IMR-90 (cell line): ENCODE measurements around the gene DOK1. TPM values are rescaled to one million over a fixed set of nuclear protein-coding genes. Genes with fewer than 3 reads are reported as not detected.

Experiments
- ATAC-seq: fragments of 200-7000 bp; cut with Tn5 transposase; 2 replicates; pipeline ENCODE4 v1.9.1; 2020; ENCODE audit warnings: low read depth, mild to moderate bottlenecking, moderate library complexity
- BruUV-seq: library from RNA; stranded (reverse); fragments of 400-500 nt; replicated peaks from 2 replicates; lab custom pipeline; 2021; lab: Mats Ljungman, UMichigan
- CTCF ChIA-PET: fragments of 300-600 bp; formaldehyde crosslinking; extraction: SDS; loops from one replicate; lab custom pipeline; 2021; ENCODE audit warnings: antibody characterized with exemption; lab: Yijun Ruan, JAX
- POLR2A ChIA-PET: fragments of 300-600 bp; sonication (Branson Sonifier 250); formaldehyde crosslinking; loops from one replicate; lab custom pipeline; 2022; ENCODE audit warnings: antibody characterized with exemption; ENCODE audit not compliant: unreplicated experiment; lab: Charles Lee
- DNase-seq: peaks from one replicate; pipeline ENCODE4 v3.0.0; 2013
- H2AFZ ChIP-seq: replicated peaks from 2 replicates; pipeline ENCODE3; 2013; ENCODE audit warnings: low read length, mild to moderate bottlenecking; ENCODE audit not compliant: poor library complexity
- H2AK5ac ChIP-seq: 2 replicates; pipeline ENCODE4 v1.6.1; 2013; ENCODE audit warnings: low read depth, low read length, inconsistent platforms
- H2AK9ac ChIP-seq: replicated peaks from 2 replicates; pipeline ENCODE3; 2013; ENCODE audit warnings: mild to moderate bottlenecking, low read depth, low read length, moderate library complexity; ENCODE audit not compliant: poor library complexity
- H2BK120ac ChIP-seq: 2 replicates; pipeline ENCODE4 v1.6.1; 2013; ENCODE audit warnings: low read depth, low read length, inconsistent platforms
- H2BK15ac ChIP-seq: 3 replicates; pipeline ENCODE4 v1.6.1; 2013; ENCODE audit warnings: low read depth, low read length, inconsistent platforms
- H2BK20ac ChIP-seq: 2 replicates; pipeline ENCODE4 v1.6.1; 2013; ENCODE audit warnings: low read depth, mild to moderate bottlenecking, inconsistent platforms, low read length, moderate library complexity
- H2BK5ac ChIP-seq: 2 replicates; pipeline ENCODE4 v1.6.1; 2013; ENCODE audit warnings: mild to moderate bottlenecking, low read depth, low read length, inconsistent platforms; ENCODE audit not compliant: poor library complexity, severe bottlenecking
- H3K14ac ChIP-seq: replicated peaks from 2 replicates; pipeline ENCODE4 v1.6.1; 2013; ENCODE audit warnings: low read depth, low read length, inconsistent platforms
- H3K18ac ChIP-seq: 2 replicates; pipeline ENCODE4 v1.6.1; 2013; ENCODE audit warnings: low read depth, low read length, control low read depth
- H3K23ac ChIP-seq: 2 replicates; pipeline ENCODE4 v1.6.1; 2013; ENCODE audit warnings: low read depth, low read length, inconsistent platforms
- H3K27ac ChIP-seq: 2 replicates; pipeline ENCODE4 v1.5.1; 2013; ENCODE audit warnings: mild to moderate bottlenecking, control low read depth, low read length; ENCODE audit not compliant: insufficient read depth
- H3K27me3 ChIP-seq: 2 replicates; pipeline ENCODE4 v1.6.1; 2013; ENCODE audit warnings: low read length; ENCODE audit not compliant: control insufficient read depth, insufficient read depth
- H3K36me3 ChIP-seq: 2 replicates; pipeline ENCODE4 v1.6.1; 2013; ENCODE audit warnings: low read length, mixed read lengths; ENCODE audit not compliant: control insufficient read depth, insufficient read depth
- H3K4ac ChIP-seq: 2 replicates; pipeline ENCODE4 v1.6.1; 2013; ENCODE audit warnings: low read depth, low read length, inconsistent platforms
- H3K4me1 ChIP-seq: 2 replicates; pipeline ENCODE4 v1.6.1; 2013; ENCODE audit warnings: low read length, mixed read lengths; ENCODE audit not compliant: control insufficient read depth, insufficient read depth
- H3K4me2 ChIP-seq: 2 replicates; pipeline ENCODE4 v1.6.1; 2013; ENCODE audit warnings: low read depth, mild to moderate bottlenecking, control low read depth, low read length, moderate library complexity
- H3K4me3 ChIP-seq: 2 replicates; pipeline ENCODE4 v1.5.1; 2013; ENCODE audit warnings: low read depth, mild to moderate bottlenecking, control low read depth, low read length, moderate library complexity; ENCODE audit not compliant: insufficient read depth
- H3K56ac ChIP-seq: 2 replicates; pipeline ENCODE4 v1.6.1; 2013; ENCODE audit warnings: low read length, inconsistent platforms; ENCODE audit not compliant: insufficient read depth; ENCODE audit errors: extremely low read depth
- H3K79me1 ChIP-seq, 2 experiments: 2 replicates each; pipeline ENCODE4 v1.6.1; 2013; ENCODE audit warnings: low read length in 2 of 2, inconsistent platforms in 1 of 2, low read depth in 1 of 2
- H3K9ac ChIP-seq: 2 replicates; pipeline ENCODE4 v1.6.1; 2013; ENCODE audit warnings: low read depth, low read length, control low read depth
- H3K9me1 ChIP-seq: 2 replicates; pipeline ENCODE4 v1.6.1; 2013; ENCODE audit warnings: low read length, inconsistent platforms; ENCODE audit not compliant: insufficient read depth
- H3K9me3 ChIP-seq: 2 replicates; pipeline ENCODE4 v1.6.1; 2013; ENCODE audit warnings: low read length; ENCODE audit not compliant: control insufficient read depth, insufficient read depth
- H4K20me1 ChIP-seq: 2 replicates; pipeline ENCODE4 v1.6.1; 2013; ENCODE audit warnings: low read length, inconsistent platforms; ENCODE audit not compliant: insufficient read depth
- H4K5ac ChIP-seq: 2 replicates; pipeline ENCODE4 v1.6.1; 2013; ENCODE audit warnings: mild to moderate bottlenecking, low read depth, low read length, control low read depth
- H4K8ac ChIP-seq, 2 experiments: 2 replicates each; pipeline ENCODE4 v1.6.1; 2013; ENCODE audit warnings: low read depth in 2 of 2, low read length in 2 of 2, control low read depth in 1 of 2, inconsistent platforms in 1 of 2
- H4K91ac ChIP-seq: 2 replicates; pipeline ENCODE4 v1.6.1; 2013; ENCODE audit warnings: low read depth, low read length, inconsistent platforms; ENCODE audit not compliant: insufficient read depth
- BHLHE40 ChIP-seq: fragments of 150-350 bp; IDR thresholded peaks from 2 replicates; pipeline ENCODE4 v1.6.1; 2016; ENCODE audit warnings: mild to moderate bottlenecking, low read depth, low read length
- CEBPB ChIP-seq: IDR thresholded peaks from 2 replicates; pipeline ENCODE4 v1.6.1; 2012; ENCODE audit warnings: low read depth, low read length, improper control_type of control experiment
- CHD1 ChIP-seq: IDR thresholded peaks from 2 replicates; pipeline ENCODE4 v1.6.1; 2012; ENCODE audit warnings: low read depth, low read length, improper control_type of control experiment
- FOS ChIP-seq: fragments of 150-350 bp; IDR thresholded peaks from 2 replicates; pipeline ENCODE4 v1.6.1; 2016; ENCODE audit warnings: low read depth, low read length
- MAFK ChIP-seq: IDR thresholded peaks from 2 replicates; pipeline ENCODE4 v1.6.1; 2012; ENCODE audit warnings: low read depth, low read length, improper control_type of control experiment
- MAZ ChIP-seq: IDR thresholded peaks from 2 replicates; pipeline ENCODE4 v1.6.1; 2012; ENCODE audit warnings: low read depth, mild to moderate bottlenecking, low read length, improper control_type of control experiment, moderate library complexity, borderline replicate concordance
- MXI1 ChIP-seq: IDR thresholded peaks from 2 replicates; pipeline ENCODE4 v1.6.1; 2012; ENCODE audit warnings: low read depth, mild to moderate bottlenecking, low read length, moderate library complexity, borderline replicate concordance
- NFE2L2 ChIP-seq: fragments of 150-350 bp; IDR thresholded peaks from 2 replicates; pipeline ENCODE4 v1.6.1; 2016; ENCODE audit warnings: low read depth, mild to moderate bottlenecking, low read length
- RAD21 ChIP-seq: IDR thresholded peaks from 2 replicates; pipeline ENCODE4 v1.6.1; 2012; ENCODE audit warnings: low read length, improper control_type of control experiment
- RCOR1 ChIP-seq: IDR thresholded peaks from 2 replicates; pipeline ENCODE4 v1.6.1; 2012; ENCODE audit warnings: mild to moderate bottlenecking, low read length, improper control_type of control experiment; ENCODE audit not compliant: insufficient replicate concordance
- SMC3 ChIP-seq: fragments of 150-350 bp; IDR thresholded peaks from 2 replicates; pipeline ENCODE4 v1.6.1; 2016; ENCODE audit warnings: low read depth, mild to moderate bottlenecking, antibody characterized with exemption, low read length, moderate library complexity
- WGBS, 2 experiments: methylation state at CpG; one replicate each; pipeline versions ENCODE4 v1.1.5 to v1.1.7; 2013; ENCODE audit warnings: missing lambda C conversion rate in 2 of 2; ENCODE audit not compliant: insufficient read length in 1 of 2; ENCODE audit errors: extremely low coverage in 2 of 2; 5-methylcytosine and 5-hydroxymethylcytosine counted together
- dilution Hi-C: fragments of 300-500 bp; cut with HindIII; formaldehyde crosslinking; loops from one replicate; pipeline ENCODE4 v1.14.3; 2018; ENCODE audit warnings: low sequenced_read_pairs; ENCODE audit not compliant: unreplicated experiment
- in situ Hi-C: fragments of 300-500 bp; cut with MboI; formaldehyde crosslinking; loops from 3 replicates; pipeline ENCODE4 v1.14.3; 2019; ENCODE audit warnings: low sequenced_read_pairs, inconsistent platforms, mixed read lengths
- intact Hi-C: fragments of 100-400 bp; cut with micrococcal nuclease; formaldehyde crosslinking; loops from 2 replicates; pipeline ENCODE4 v1.10.0; 2022
- polyA plus RNA-seq, 3 experiments: library from polyadenylated mRNA; depleted of rRNA; stranded (reverse); fragments of >200 nt; gene quantifications; 2 replicates each; pipeline ENCODE4 v1.2.3, GENCODE V29; 2012; ENCODE audit warnings: low replicate concordance in 1 of 3
- total RNA-seq: library from RNA; depleted of rRNA; stranded (reverse); fragments of >200 nt; gene quantifications from 2 replicates; pipeline ENCODE4 v1.2.3, GENCODE V29; 2012
- TF ChIP-seq, protein P1 (sequence below): fragments of 150-350 bp; IDR thresholded peaks from 2 replicates; pipeline ENCODE4 v1.6.1; 2016; ENCODE audit warnings: low read depth, mild to moderate bottlenecking, low read length, moderate library complexity, borderline replicate concordance
- TF ChIP-seq, protein P2 (sequence below): fragments of 150-350 bp; IDR thresholded peaks from 2 replicates; pipeline ENCODE4 v1.6.1; 2017; ENCODE audit warnings: mild to moderate bottlenecking, antibody characterized with exemption, low read length, low read depth
- TF ChIP-seq, protein P3 (sequence below): conservative IDR thresholded peaks from 2 replicates; pipeline ENCODE4 v1.5.1; 2012; ENCODE audit warnings: mild to moderate bottlenecking, low read depth, low read length, improper control_type of control experiment

The DOK1 gene
- total and polyA plus RNA-seq, 2 of the 4 experiments (the other 2 are of a cell fraction), result 15.4 to 17.6 TPM

DNA sequence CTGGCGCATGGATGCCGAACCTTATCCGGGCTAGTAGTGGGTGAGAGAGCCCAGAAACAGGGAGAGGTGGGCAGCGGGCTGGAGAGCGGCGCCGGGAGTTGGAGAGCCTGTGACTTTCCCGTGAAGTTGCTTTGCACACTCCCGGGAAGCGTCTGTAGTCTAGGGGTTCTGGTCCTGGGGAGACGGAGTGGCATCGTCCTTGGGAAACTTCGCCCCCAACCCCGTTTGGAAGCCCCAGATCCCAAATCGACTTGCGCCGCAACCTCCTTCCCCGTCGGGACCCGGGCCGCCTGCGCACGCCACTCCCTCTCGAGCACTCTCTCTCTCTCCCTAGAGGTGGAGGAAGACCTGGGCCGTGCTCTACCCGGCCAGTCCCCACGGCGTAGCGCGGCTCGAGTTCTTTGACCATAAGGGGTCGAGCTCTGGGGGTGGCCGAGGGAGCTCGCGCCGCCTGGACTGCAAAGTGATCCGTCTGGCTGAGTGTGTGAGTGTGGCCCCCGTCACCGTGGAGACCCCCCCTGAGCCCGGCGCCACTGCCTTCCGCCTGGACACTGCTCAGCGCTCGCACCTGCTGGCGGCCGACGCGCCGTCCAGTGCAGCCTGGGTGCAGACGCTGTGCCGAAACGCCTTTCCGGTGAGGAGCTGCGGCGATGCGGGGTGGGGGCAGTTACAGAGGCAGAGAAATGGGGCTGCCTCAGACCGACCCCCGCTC lies 456 bp downstream of the DOK1 start:
- peak overlapping the region; percentile 95 for H3K4ac ChIP-seq
- intact Hi-C loops, result loop anchor here (1.0 to 2.0 kb wide), 2 partner anchors 32 to 48 kb away; partner anchors contain the start of gene PCGF1
- CTCF ChIA-PET, result no interaction called here
- peak overlapping the region; percentile 92 for H2AK9ac ChIP-seq
- H2BK5ac ChIP-seq, result peak overlapping the region; percentile 61
- H2BK15ac ChIP-seq, result peak overlapping the region; percentile 70; the same call in 2 of the 3 replicates
- H3K9me1 ChIP-seq, result peaks cover 14% of the 10 kb centered on the region; the same call in 1 of the 2 replicates
- ATAC-seq (peak; percentile 40), DNase-seq (peak; percentile 27)
- in situ Hi-C loops, result no loop called here
- H3K36me3 ChIP-seq, result peaks cover 21% of the 10 kb centered on the region
- H4K5ac ChIP-seq, result peak overlapping the region; percentile 66
- peak overlapping the region; percentile 39; the same call in 1 of the 2 replicates for H2BK20ac ChIP-seq
- peaks cover 16% of the 10 kb centered on the region for H3K4me1 ChIP-seq
- dilution Hi-C loops, result no loop called here
- no peaks in the 10 kb centered on the region; the same call in 1 of the 2 replicates for H4K20me1 ChIP-seq
- peak overlapping the region; percentile 37 for H2AK5ac ChIP-seq
- peak overlapping the region; percentile 88 for H3K4me2 ChIP-seq
- peak overlapping the region; percentile 30 for H3K18ac ChIP-seq
- peak overlapping the region; percentile 93 for H3K14ac ChIP-seq
- H3K9me3 ChIP-seq, result no peaks in the 10 kb centered on the region
- peak overlapping the region; percentile 85 for H2BK120ac ChIP-seq
- POLR2A ChIA-PET, result no interaction called here
- peak overlapping the region; percentile 78 for H3K4me3 ChIP-seq
- H3K27me3 ChIP-seq, result no peaks in the 10 kb centered on the region
- peak overlapping the region; percentile 78 for H3K27ac ChIP-seq
- WGBS, 2 experiments, result 10% methylated on average over 13 of the region's 58 CpGs; no CpG with 5 or more reads in 1 of the 2 experiments
- peak overlapping the region; percentile 40 to 79 for H4K8ac ChIP-seq
- H2AFZ ChIP-seq, result peak overlapping the region; percentile 95
- peak overlapping the region; percentile 93 for H3K23ac ChIP-seq
- H3K9ac ChIP-seq, result peak overlapping the region; percentile 90
- H3K79me1 ChIP-seq, result peaks cover 14 to 60% of the 10 kb centered on the region in 2 experiments
- H4K91ac ChIP-seq, result peak overlapping the region; percentile 81
- no TSS peak for BruUV-seq
- H3K56ac ChIP-seq, result peak overlapping the region; percentile 66
- TF ChIP-seq RCOR1 (no peak), SMC3 (no peak), BHLHE40 (no peak), CEBPB (no peak), MXI1 (no peak; the same call in 1 of the 2 replicates), RAD21 (no peak), NFE2L2 (no peak), MAFK (no peak), FOS (no peak), MAZ (no peak), CHD1 (no peak)
- TF ChIP-seq, protein P1, sequence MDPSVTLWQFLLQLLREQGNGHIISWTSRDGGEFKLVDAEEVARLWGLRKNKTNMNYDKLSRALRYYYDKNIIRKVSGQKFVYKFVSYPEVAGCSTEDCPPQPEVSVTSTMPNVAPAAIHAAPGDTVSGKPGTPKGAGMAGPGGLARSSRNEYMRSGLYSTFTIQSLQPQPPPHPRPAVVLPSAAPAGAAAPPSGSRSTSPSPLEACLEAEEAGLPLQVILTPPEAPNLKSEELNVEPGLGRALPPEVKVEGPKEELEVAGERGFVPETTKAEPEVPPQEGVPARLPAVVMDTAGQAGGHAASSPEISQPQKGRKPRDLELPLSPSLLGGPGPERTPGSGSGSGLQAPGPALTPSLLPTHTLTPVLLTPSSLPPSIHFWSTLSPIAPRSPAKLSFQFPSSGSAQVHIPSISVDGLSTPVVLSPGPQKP, result no peak
- TF ChIP-seq, protein P2, sequence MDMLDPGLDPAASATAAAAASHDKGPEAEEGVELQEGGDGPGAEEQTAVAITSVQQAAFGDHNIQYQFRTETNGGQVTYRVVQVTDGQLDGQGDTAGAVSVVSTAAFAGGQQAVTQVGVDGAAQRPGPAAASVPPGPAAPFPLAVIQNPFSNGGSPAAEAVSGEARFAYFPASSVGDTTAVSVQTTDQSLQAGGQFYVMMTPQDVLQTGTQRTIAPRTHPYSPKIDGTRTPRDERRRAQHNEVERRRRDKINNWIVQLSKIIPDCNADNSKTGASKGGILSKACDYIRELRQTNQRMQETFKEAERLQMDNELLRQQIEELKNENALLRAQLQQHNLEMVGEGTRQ, result no peak
- TF ChIP-seq, protein P3, sequence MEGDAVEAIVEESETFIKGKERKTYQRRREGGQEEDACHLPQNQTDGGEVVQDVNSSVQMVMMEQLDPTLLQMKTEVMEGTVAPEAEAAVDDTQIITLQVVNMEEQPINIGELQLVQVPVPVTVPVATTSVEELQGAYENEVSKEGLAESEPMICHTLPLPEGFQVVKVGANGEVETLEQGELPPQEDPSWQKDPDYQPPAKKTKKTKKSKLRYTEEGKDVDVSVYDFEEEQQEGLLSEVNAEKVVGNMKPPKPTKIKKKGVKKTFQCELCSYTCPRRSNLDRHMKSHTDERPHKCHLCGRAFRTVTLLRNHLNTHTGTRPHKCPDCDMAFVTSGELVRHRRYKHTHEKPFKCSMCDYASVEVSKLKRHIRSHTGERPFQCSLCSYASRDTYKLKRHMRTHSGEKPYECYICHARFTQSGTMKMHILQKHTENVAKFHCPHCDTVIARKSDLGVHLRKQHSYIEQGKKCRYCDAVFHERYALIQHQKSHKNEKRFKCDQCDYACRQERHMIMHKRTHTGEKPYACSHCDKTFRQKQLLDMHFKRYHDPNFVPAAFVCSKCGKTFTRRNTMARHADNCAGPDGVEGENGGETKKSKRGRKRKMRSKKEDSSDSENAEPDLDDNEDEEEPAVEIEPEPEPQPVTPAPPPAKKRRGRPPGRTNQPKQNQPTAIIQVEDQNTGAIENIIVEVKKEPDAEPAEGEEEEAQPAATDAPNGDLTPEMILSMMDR, result no peak
